ENCODE results near the gene FKBP3. TPM values are rescaled to one million over a fixed set of nuclear protein-coding genes. Genes with fewer than 3 reads are reported as not detected.
"Not testable (repeated sequence)": the region's sequence is repeated elsewhere in the genome, so short reads cannot be mapped to it uniquely, and the experiment has no call there.

The FKBP3 gene
- 82.8 TPM for polyA plus RNA-seq (2013, experiment 1 of 2; ENCODE audit: insufficient read length)
- polyA plus RNA-seq (2013, experiment 2 of 2; ENCODE audit: insufficient read length): 60.3 TPM

DNA sequence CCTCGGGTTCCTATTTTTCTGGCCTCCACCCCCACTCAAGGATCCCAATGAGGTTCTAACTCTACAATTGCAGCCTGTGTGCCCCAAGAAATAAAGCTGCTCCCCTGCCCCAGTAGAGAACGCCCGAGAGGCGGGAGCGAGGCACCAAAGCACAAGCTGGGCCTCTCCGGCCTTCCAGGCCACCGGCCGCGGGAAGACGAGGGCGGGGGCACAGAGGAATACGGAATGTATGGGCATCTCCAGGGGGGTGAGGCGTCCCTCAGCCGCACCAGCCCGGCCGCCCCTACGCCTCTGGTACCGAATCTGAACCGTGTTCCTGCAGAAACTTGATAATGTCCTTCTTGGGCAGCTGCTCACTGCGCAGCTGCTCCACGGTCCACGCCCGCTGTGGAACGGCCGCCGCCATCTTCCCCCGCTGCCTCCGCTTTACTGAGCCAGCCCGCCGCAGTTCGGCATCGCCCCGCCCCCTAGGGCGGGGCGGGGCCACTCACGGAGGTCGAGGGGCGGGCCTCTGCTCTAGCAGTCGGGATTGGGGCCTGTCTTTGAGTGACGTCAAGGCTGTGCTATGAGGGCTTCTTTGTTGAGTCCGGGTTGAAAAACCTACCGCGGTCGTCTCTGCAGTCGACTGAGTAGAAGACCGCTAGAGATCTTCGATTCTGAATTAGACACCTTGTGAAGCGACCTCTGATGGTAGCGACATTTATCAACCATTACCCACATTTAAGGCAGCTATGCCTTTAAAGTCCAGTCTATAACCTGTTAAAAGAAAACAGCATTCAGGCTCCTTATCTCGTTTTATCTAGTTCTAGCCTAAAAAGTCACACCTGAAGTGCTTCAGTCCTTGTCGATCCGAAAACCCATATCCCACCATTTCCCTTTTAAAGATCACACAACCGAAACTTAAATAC is at the start of gene FKBP3:
Gene FKBP3 (minus strand): TSS at position 431 of the 908 bp plus-strand sequence. CDS start 25 bp downstream, at position 406.
- peak; percentile 99 for DNase-seq

DNA sequence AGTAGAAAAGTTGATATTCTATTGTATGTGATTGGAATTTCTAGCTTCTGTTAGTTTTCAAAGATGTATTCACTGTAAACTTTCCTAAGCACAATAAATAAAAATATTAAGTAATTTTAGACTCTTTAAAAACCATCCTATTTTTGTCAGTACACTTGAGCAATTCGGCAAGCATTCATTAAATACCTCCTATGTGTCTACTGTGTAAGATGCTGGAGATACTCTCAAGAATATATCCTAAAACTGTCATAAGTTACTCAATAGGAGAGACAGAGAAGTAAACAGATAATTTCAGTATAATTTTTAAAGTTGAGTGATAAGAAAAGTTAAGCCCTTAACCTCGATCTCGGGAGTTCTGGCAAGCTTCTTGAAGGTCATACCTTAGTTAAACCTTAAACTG is 47.5 kb upstream of the FKBP3 start:
- DNase-seq: no peak

DNA sequence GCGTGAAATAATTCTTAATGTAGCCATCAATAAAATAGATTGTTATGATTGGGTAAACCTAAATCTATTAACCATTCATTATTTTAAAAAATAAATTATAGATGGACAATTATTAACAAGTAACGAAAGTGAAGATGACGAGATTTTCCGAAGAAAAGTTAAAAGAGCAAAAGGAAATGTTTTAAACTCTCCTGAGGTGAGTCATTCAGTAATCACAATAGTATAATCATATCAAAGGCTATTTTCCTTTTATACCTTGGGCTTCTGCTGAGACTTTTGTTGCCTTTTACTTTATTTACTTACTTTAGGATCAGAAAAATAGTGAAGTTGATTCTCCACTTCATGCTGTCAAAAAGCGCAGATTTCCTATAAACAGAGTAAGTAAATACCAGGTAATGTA is 47.0 kb upstream of the FKBP3 start:
- no peak for DNase-seq

DNA sequence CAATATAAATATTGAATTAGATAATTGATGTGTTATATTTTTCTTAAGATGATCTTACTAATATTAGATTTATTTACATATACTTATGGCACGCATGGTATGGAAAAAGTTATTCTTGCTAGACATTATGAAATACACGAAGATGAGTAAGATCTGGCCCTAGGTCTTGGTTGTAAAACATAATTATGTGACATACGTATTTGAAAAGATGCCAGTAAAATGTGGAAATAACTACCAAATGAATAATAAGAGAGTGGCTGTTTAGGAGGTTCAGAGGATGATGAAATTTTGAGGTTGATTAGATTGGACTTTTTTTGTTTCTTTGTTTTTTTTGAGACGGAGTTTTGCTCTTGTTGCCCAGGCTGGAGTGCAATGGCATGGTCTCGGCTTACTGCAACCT is 42.8 kb upstream of the FKBP3 start:
- DNase-seq: peak; percentile 87

DNA sequence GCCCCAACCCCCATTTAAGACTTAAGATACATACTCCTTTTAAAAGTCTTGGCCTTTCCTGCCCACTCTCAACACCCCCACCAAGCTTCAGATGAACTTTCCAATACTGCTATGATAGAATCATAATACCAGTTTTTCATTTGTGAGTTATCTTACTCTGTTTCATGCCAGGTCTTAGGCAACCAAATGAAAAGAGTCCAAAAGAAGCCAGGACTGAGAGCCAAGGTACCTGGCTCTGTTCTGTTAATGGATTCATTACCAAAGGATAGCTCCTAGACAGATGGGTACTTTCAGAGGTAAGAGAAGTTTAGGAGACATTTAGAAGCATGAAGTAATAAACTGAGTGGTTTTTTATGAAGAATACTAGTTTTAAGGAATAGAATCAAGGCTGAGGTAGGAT is 35.6 kb upstream of the FKBP3 start:
- DNase-seq: no peak

DNA sequence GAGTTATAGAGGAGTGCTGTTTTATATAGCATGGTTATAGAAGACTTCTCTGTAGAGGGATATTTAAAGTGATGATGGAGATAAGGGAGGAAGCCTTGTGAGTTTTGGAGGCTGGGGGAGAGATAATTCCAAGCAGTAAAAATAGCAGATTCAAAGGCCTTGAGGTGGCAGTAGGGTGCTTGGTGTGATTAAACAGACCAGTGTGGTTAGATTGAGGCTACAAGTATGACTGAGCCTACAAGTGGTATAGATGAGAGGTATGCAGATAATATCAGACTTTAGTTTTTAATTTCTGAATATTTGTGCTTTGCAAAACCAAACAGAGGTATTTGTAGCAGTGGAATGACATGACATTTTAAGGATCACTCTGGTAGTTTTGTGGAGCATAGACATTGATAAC is 21.8 kb upstream of the FKBP3 start:
- DNase-seq: peak; percentile 4

DNA sequence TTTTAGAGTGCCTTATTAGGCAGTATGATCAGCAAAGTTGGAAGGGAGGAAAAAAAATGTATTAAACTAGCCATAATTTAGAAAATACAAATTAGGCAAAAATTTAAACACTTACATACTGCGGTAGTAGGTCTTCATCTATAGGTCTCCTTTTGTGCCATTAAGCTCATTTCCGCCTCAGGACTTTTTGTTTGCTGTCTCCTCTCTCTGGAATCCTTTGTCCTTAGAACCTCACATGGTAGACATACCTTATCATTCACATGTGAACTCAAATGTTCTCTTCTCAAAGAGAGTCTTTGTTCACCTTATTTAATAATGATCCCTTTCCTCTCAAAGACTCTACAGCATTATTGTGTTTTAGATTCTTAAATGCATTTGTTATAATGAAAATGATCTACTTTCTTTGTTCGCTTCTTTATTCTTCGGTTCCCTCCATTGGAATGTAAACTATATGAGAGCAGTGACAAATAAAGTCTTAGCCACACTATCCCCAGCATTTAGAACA is 16.2 kb upstream of the FKBP3 start:
- no peak for DNase-seq

DNA sequence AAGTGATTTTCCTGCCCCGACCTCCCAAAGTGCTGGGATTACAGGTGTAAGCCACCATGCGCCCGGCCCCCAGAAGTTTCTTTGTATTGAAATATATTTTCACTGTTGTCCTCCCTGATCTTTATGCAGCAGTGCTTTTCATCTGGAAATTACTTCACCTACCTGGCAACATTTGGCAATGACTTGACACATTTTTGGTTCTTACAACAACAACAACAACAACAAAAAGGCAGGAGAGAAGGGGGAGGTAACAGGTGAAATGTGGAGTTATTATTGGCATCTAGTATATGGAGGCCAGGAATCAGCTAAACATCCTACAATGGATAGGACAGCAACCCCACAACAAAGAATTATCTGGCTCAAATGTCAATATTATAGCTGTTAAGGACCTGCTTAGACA is 15.3 kb upstream of the FKBP3 start:
- no peak for DNase-seq

DNA sequence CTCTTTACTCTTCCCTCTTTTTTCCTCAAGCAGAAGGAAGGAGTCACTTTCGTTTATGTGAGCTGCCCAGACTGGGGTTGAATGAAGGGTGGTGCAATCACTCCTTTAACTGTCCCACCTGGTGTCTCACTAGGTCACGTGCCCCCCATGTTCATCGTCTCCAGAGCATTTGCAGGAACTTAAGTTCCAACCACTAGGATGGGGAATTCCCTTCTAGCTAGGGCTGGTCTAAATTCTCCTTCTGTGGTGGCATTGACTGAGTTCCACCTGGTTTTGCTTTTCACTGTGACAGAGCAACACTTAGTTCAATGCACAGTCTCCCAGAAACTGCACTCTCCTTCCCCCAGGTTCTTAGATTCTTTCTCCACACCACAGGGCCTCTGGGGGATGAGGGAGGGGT is 10.9 kb upstream of the FKBP3 start:
- no peak for DNase-seq

DNA sequence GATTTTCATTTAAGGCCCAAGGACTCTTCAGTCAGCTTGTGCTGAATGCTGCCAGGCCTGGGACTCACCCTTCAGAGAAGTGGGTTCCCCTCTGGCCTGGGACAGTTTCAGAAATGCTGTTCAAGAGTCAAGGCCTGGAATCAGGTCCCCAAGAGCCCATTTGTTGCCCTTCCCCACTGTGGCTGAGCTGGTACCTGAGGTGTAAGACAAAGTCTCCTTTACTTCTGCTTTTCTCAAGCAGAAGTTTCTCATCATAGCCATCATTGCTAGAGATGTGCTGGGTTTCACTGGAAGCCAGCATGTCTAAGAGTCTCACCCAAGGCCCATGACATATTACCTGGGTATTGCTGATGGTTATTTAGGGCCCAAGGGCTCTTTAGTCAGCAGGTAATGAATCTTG is 10.4 kb upstream of the FKBP3 start:
- DNase-seq: no peak

DNA sequence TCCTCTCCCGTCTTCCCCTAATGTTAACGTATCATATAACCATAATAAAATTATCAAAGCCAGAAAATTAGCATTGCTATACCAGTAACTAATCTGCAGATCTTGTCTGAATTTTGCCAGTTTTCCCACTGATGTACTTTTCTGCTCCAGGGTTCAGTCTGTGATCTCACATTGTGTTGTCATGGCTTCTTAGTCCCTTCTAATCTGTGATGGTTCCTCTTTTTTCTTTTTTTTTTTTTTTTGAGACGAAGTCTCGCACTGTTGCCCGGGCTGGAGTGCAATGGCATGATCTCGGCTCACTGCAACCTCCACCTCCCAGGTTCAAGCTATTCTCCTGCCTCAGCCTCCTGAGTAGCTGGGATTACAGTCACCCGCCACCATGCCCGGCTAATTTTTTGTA is 7.8 kb upstream of the FKBP3 start:
- not testable (repeated sequence) for DNase-seq

DNA sequence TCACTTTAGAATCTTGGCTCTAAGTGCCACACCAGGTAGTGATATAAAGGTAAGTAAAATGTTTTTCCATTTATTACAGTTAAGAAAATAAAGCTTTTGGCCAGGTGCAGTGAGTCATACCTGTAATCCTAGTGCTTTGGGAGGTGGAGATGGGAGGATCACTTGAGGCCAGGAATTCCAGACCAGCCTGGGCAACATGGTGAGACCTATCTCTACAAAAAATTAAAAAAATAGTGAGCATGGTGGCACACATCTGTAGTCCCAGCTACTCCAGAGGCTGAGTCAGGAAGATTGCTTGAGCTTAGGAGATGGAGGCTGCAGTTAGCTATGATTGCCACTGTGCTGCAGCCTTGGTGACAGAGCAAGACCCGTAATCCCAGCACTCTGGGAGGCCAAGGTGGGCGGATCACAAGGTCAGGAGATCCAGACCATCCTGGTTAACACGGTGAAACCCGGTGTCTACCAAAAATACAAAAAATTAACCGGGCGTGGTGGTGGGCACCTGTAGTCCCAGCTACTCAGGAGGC is 6.4 kb upstream of the FKBP3 start:
- no peak for DNase-seq

DNA sequence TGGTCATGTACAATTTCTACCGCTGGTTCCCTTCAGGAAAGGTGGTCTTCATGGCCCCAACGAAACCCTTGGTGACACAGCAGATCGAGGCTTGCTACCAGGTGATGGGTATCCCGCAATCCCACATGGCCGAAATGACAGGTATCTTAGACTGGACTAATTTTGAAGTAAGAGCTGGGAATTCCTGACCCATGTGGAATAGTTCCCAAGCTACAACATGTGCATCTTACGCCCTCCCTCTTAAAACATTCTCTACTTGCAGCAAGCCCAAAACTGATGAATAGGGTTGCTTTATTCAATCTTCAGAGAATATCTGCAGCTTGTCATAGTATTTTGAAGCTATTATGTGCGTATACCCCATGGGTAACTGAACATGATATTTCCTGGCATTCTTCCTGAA is 2.1 kb upstream of the FKBP3 start:
- no peak for DNase-seq

DNA sequence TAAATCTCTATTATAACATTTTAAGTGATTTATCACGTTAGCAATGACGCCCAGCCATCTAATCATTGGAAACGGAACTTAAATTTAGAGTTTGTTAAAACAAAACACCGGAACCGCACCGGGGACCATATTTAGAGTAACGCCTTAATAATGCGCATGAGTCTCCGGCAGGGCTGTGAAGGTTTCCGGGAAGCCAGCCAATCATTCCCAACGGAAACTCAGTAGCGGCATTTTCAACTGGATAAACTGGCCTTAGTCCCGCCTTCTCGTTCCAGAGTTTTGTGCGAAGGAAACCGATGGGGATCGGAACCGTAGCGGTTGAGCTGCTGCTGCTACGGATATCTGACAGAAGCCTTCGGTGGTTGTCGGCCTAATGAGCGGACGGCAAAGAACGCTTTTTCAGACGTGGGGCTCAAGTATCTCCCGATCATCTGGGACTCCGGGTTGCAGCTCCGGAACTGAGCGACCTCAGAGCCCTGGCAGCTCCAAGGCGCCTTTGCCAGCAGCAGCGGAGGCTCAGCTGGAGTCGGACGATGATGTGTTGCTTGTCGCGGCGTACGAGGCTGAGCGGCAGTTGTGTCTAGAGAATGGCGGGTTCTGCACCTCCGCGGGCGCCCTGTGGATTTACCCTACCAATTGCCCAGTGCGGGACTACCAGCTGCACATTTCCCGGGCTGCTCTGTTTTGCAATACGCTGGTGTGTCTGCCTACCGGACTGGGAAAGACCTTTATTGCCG is 1.5 kb upstream of the FKBP3 start, which contains the start of gene FANCM:
Gene FANCM (plus strand): TSS at position 272 of the 737 bp plus-strand sequence. CDS start 102 bp downstream, at position 374.
- peak; percentile 98 for DNase-seq

DNA sequence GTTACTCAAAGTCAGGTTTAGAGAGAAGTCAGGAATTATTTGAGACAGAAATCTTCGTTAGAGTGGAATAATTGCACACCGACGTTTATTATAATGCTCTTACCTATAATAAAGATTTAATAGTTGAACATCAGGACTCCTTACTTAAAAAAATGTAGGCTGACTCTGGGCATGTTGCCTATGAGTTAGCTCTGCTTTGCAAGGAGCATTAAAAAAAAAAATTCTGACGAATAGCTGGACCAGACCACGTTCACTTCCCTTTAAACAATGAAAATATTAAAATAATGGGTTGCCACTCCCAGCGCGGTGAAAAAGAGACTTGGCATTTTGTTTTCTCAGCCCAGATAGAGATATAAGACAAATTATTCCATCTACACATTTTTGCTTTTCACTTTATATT is 875 bp upstream of the FKBP3 start:
- peak; percentile 15 for DNase-seq

DNA sequence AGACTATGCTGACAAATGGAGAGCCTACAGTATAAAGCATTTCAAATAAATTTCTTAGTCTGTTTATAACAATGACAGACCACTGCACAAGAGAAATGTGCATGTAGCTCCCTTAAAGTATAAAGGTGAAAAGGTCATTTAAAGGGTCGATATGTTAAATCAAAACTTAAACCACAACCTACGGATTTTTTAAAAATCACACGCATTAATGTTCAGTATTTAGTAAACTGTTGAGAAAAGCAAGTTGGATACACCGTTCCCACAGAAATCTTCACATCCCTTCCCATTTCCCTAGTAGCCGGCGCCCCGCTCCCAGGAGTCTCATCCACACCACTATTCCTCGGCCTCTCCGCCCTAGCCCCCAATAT is 614 bp downstream of the FKBP3 start:
- DNase-seq: no peak

DNA sequence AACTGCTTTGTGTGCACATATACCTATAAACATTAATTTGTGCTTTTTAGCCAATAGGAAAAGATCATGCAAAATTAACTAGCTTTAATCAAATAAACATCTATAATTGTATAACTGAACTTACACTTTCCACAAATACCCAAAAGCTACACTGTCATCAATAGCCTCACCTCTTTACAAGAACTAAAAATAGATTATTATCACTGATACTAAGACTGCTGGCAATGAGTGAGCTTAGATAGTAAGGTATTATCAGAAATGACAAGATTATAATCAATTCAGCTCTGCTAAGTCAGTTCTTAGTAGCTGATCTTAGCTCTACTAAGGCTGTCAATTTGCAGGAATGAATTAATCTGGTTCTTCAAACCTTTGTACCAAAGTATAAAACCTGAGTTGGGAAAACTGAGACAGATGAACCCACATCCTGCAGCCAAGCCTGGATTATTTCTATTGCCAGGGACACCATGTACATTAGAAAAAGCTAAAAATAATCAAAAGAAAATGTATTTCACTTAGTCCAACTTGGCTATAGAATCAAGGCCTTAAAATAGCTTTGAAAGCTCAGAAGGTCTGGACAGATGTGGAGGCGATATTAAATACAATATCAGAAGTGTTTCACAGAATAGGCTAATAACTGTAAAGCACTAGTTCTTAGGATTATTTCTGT is 5.2 kb downstream of the FKBP3 start:
- DNase-seq: no peak

DNA sequence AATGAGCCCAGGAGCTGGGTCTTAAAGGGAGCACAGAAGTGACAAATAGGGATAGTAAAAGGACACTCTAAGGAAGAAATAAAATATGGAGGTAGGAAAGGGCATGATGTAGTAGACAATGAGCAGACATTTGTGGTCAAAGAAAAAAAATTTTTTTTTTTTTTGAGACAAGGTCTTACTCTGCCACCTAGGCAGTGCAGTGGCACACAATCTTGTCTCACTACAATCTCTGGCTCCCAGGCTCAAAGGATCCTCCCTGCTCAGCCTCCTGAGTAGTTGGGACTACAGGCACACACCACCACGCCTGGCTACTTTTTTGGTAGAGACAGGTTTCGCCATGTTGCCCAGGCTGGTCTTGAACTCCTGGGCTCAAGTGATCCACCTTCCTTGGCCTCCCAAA is 8.5 kb downstream of the FKBP3 start:
- DNase-seq: no peak

DNA sequence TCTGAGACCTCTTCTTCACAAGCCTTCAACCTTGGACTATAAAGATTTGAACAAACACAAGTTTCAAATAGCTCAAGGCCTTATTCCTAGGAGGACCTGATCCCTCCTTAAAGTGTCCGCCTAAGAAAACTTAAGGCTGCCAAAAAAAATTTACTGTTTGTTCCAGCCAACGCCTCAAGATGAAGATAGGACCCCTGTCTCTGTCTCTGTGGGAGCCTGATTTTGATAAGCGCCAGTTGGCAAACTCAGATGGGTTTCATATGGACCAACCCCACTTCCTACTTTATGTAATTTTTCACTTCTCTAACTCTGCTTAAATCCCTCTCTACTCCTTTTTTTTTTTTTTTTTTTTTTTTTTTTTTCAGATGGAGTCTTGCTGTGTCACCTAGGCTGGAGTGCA is 11.0 kb downstream of the FKBP3 start:
- DNase-seq: no peak

DNA sequence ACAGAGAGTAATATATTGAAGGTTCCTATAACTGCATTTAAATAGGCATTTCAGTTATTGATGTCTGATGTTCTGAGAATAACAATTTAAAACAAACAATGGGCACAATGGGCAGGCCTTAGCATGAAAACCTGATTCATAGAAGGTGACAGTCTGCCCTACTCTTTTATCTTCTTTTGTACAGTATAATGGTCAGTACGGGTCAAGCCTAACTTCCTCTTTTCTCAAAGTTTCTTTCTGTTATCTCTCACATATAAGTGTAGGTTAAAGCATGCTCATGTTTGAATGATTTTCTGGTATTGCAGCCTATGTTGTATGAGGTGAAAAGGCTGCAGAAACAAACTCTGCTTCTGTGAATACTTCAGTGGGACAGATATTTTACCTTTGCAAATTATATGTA is 14.2 kb downstream of the FKBP3 start:
- DNase-seq: no peak

DNA sequence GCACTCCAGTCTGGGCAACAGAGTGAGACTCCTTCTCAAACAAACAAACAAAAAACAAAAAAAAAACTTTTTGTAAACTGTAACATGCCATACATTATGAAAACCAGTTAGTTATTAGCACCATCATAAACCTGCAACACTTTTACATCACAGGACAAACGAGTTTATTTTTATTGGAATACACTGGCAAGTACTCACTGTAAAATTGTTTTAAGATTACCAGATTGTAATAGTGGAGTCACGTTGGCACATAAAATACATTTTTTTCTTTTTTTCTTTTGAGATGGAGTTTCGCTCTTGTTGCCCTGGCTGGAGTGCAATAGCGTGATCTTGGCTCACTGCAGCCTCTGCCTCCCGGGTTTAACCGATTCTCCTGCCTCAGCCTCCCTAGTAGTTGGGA is 15.7 kb downstream of the FKBP3 start:
- DNase-seq: no peak

DNA sequence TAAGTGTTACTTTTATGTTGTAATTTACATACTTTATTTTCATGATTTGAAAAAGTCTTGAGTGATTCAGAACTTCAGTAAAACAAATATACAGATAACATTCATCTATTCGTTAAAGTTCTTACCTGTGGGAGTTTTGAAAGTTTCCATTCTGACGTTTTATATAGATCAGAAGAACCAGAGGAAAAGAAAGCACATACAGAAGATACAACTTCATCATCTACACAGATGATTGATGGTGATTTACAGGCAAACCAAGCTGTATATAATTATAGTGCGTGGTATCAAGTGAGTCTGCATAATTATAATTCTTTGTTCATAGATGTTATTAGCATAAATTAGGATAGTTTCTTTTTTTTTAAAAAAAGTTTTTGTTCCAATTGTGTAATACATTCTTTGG is 20.0 kb downstream of the FKBP3 start:
- DNase-seq: no peak

Measured in fibroblast of skin of back (primary cell).